CD14-positive monocyte (primary cell): ENCODE measurements around the gene HILPDA. TPM values are rescaled to one million over a fixed set of nuclear protein-coding genes. Genes with fewer than 3 reads are reported as not detected.

ENCODE experiments used
- DNase-seq, 3 donors: peaks; one replicate each; pipeline ENCODE4 v3.0.0-alpha.2; 2011 to 2022
- H2AFZ ChIP-seq: 2 replicates; pipeline ENCODE4 v1.6.0; 2012; ENCODE audit warnings: mild to moderate bottlenecking, low read depth, low read length, inconsistent platforms; ENCODE audit not compliant: insufficient read depth, poor library complexity, severe bottlenecking
- H3K27ac ChIP-seq, 2 donors: 1 replicate in 1 of 2; 2 replicates in 1 of 2; pipeline ENCODE4 v1.5.1; 2012 to 2013; ENCODE audit warnings: low read length in 2 of 2, control low read depth in 1 of 2, inconsistent platforms in 1 of 2, low read depth in 1 of 2, mild to moderate bottlenecking in 1 of 2
- H3K27me3 ChIP-seq, 2 donors: one replicate each; pipeline versions ENCODE4 v1.6.0 to v1.6.1; 2011 to 2013; ENCODE audit warnings: low read length in 2 of 2; ENCODE audit not compliant: control insufficient read depth in 2 of 2, insufficient read depth in 2 of 2
- H3K36me3 ChIP-seq, 2 donors: replicated peaks in 1 of 2; 1 replicate in 1 of 2; 2 replicates in 1 of 2; pipeline versions ENCODE4 v1.5.1 to v1.6.1; 2012 to 2013; ENCODE audit warnings: low read length in 2 of 2, control low read depth in 1 of 2, inconsistent platforms in 1 of 2, mild to moderate bottlenecking in 1 of 2; ENCODE audit not compliant: insufficient read depth in 2 of 2, control insufficient read depth in 1 of 2
- H3K4me1 ChIP-seq, 2 donors: 1 replicate in 1 of 2; 2 replicates in 1 of 2; pipeline versions ENCODE4 v1.5.1 to v1.6.1; 2012 to 2013; ENCODE audit warnings: low read length in 2 of 2, control low read depth in 1 of 2, inconsistent platforms in 1 of 2, mild to moderate bottlenecking in 1 of 2, moderate library complexity in 1 of 2; ENCODE audit not compliant: insufficient read depth in 2 of 2, control insufficient read depth in 1 of 2
- H3K4me2 ChIP-seq: replicated peaks from 2 replicates; pipeline ENCODE3; 2012; ENCODE audit warnings: low read length, moderate library complexity, mild to moderate bottlenecking; ENCODE audit not compliant: poor library complexity, severe bottlenecking; ENCODE audit errors: extremely low read depth
- H3K4me3 ChIP-seq, 3 experiments: fragments of 200-600 bp in 1 of 3; sonication (generic) in 1 of 3; replicated peaks in 1 of 3; 1 replicate in 2 of 3; 2 replicates in 1 of 3; pipeline ENCODE4 v1.5.1; 2011 to 2013; ENCODE audit warnings: low read length in 3 of 3, mild to moderate bottlenecking in 3 of 3, control low read depth in 2 of 3, low read depth in 2 of 3, inconsistent platforms in 1 of 3, moderate library complexity in 1 of 3
- H3K79me2 ChIP-seq: 2 replicates; pipeline ENCODE4 v1.6.0; 2012; ENCODE audit warnings: mild to moderate bottlenecking, control low read depth, inconsistent platforms, low read length, moderate library complexity; ENCODE audit not compliant: insufficient read depth
- H3K9ac ChIP-seq: 2 replicates; pipeline ENCODE4 v1.6.0; 2017; ENCODE audit warnings: low read length, mild to moderate bottlenecking; ENCODE audit not compliant: insufficient read depth, poor library complexity, severe bottlenecking
- H3K9me3 ChIP-seq, 2 donors: replicated peaks in 1 of 2; 1 replicate in 1 of 2; 2 replicates in 1 of 2; pipeline versions ENCODE4 v1.5.1 to v1.6.1; 2012 to 2013; ENCODE audit warnings: low read length in 2 of 2, control low read depth in 1 of 2; ENCODE audit not compliant: control insufficient read depth in 1 of 2, insufficient read depth in 1 of 2
- H4K20me1 ChIP-seq: 2 replicates; pipeline ENCODE4 v1.6.0; 2012; ENCODE audit warnings: mild to moderate bottlenecking, low read length, control low read depth, moderate library complexity; ENCODE audit not compliant: insufficient read depth
- H3K27ac Mint-ChIP-seq, 7 donors: one replicate each; pipeline ENCODE4 v1.8.0; 2020; ENCODE audit warnings: mild to moderate bottlenecking in 7 of 7, mixed read lengths in 7 of 7, moderate library complexity in 6 of 7, inconsistent platforms in 2 of 7
- H3K27me3 Mint-ChIP-seq, 3 donors: one replicate each; pipeline ENCODE4 v1.8.0; 2021 to 2022; ENCODE audit warnings: low read depth in 3 of 3, mild to moderate bottlenecking in 3 of 3, mixed read lengths in 3 of 3, moderate library complexity in 3 of 3, inconsistent platforms in 1 of 3
- H3K36me3 Mint-ChIP-seq, 2 donors: one replicate each; pipeline ENCODE4 v1.8.0; 2020; ENCODE audit warnings: mixed read lengths in 2 of 2, inconsistent platforms in 1 of 2, mild to moderate bottlenecking in 1 of 2
- H3K4me1 Mint-ChIP-seq: one replicate; pipeline ENCODE4 v1.8.0; 2020; ENCODE audit warnings: mild to moderate bottlenecking, mixed read lengths
- H3K4me3 Mint-ChIP-seq, 2 donors: one replicate each; pipeline ENCODE4 v1.8.0; 2020; ENCODE audit warnings: mild to moderate bottlenecking in 2 of 2, mixed read lengths in 2 of 2, moderate library complexity in 1 of 2
- H3K9me3 Mint-ChIP-seq, 7 donors: one replicate each; pipeline ENCODE4 v1.8.0; 2020 to 2022; ENCODE audit warnings: mixed read lengths in 7 of 7, mild to moderate bottlenecking in 6 of 7, moderate library complexity in 6 of 7, inconsistent platforms in 2 of 7
- CTCF ChIP-seq: fragments of 200-600 bp; IDR thresholded peaks from one replicate; pipeline ENCODE4 v1.8.0; 2022; ENCODE audit warnings: antibody characterized with exemption, mild to moderate bottlenecking
- WGBS: methylation state at CpG from one replicate; pipeline ENCODE4 v1.1.5; 2013; ENCODE audit warnings: missing lambda C conversion rate; ENCODE audit not compliant: insufficient coverage; 5-methylcytosine and 5-hydroxymethylcytosine counted together
- intact Hi-C, 2 donors: fragments of 100-400 bp; cut with micrococcal nuclease; formaldehyde crosslinking; loops; one replicate each; pipeline versions ENCODE4 v1.15.0 to v1.15.1; 2023
- polyA plus RNA-seq, 3 donors: library from polyadenylated mRNA; depleted of rRNA in 1 of 3; unstranded in 2 of 3; stranded (reverse) in 1 of 3; fragments of 300-500 nt in 2 of 3; fragments of >200 nt in 1 of 3; fragmentation: Illumina TruSeq in 2 of 3; gene quantifications; 1 replicate in 2 of 3; 2 replicates in 1 of 3; pipeline ENCODE4 v1.2.3, GENCODE V29; 2012 to 2021

Gene HILPDA
- polyA plus RNA-seq, 3 donors, result 2.0 to 7.9 (median 2.6) TPM

GRCh38 chr7:128406314-128407232 is 49.1 kb upstream of the HILPDA start:
- intact Hi-C loops, result loop anchor here (10.0 kb wide), 1 partner anchor 48 kb away; the partner anchor contains the start of gene HILPDA (in 2 of the 2)
- Histone ChIP-seq H3K4me3 (peak overlapping the region; percentile 80 to 93 (median 84)), H3K27ac (peak overlapping the region; percentile 87 to 94), H3K79me2 (peaks cover 70% of the 10 kb centered on the region), H3K36me3 (peaks cover 17 to 34% of the 10 kb centered on the region in 2 donors), H3K9me3 (no peaks in the 10 kb centered on the region), H3K4me2 (peak overlapping the region; percentile 93), H4K20me1 (peaks cover 38% of the 10 kb centered on the region), H3K4me1 (peaks cover 59 to 60% of the 10 kb centered on the region in 2 donors), H2AFZ (peak overlapping the region; percentile 41), H3K9ac (peak overlapping the region; percentile 80), H3K27me3 (no peaks in the 10 kb centered on the region)
- peak in 2 of 3 donors; percentile 58 to 79 for DNase-seq
- Mint-ChIP-seq H3K4me1 (peaks cover 60% of the 10 kb centered on the region), H3K27ac (peak overlapping the region; percentile 91 to 99 (median 97)), H3K4me3 (peak overlapping the region; percentile 94 to 99), H3K36me3 (peaks cover 23 to 28% of the 10 kb centered on the region in 2 donors), H3K9me3 (no peaks in the 10 kb centered on the region), H3K27me3 (peaks cover 0 to 3% (median 1%) of the 10 kb centered on the region in 3 donors)
- no peak for TF ChIP-seq CTCF
- 66% methylated on average over 14 of the region's 17 CpGs for WGBS

- H4K20me1 ChIP-seq, result peaks cover 33% of the 10 kb centered on the region
- peaks cover 67% of the 10 kb centered on the region for H3K79me2 ChIP-seq
- intact Hi-C loops, result loop anchor here (10.0 kb wide), 1 partner anchor 48 kb away; the partner anchor contains the start of gene HILPDA (in 2 of the 2)
- peaks cover 11 to 27% of the 10 kb centered on the region in 2 donors for H3K36me3 ChIP-seq
- H3K4me2 ChIP-seq, result peak overlapping the region; percentile 93
- H3K27ac ChIP-seq, result peak overlapping the region; percentile 87 to 94
- H3K4me3 Mint-ChIP-seq, result peak overlapping the region; percentile 94 to 99
- H2AFZ ChIP-seq, result no peak overlapping the region
- peak overlapping the region; percentile 80 for H3K9ac ChIP-seq
- H3K9me3 ChIP-seq, result no peaks in the 10 kb centered on the region
- peak overlapping the region; percentile 95 to 99 (median 97) for H3K27ac Mint-ChIP-seq
- H3K36me3 Mint-ChIP-seq, result peaks cover 18 to 22% of the 10 kb centered on the region in 2 donors
- 81% methylated on average over 7 of the region's 7 CpGs for WGBS
- H3K4me3 ChIP-seq, result peak overlapping the region; percentile 80 to 93 (median 84)
- no peak for DNase-seq
- TF ChIP-seq CTCF, result no peak
- no peaks in the 10 kb centered on the region for H3K9me3 Mint-ChIP-seq
- H3K4me1 Mint-ChIP-seq, result peaks cover 60% of the 10 kb centered on the region
- H3K27me3 Mint-ChIP-seq, result peaks cover 0 to 3% (median 1%) of the 10 kb centered on the region in 3 donors
- H3K4me1 ChIP-seq, result peaks cover 59 to 60% of the 10 kb centered on the region in 2 donors
- no peaks in the 10 kb centered on the region for H3K27me3 ChIP-seq
Measured at GRCh38 chr7:128407233-128407589, 48.5 kb upstream of the HILPDA start.
